ENCODE results near the gene MAD1L1.

Gene MAD1L1

GRCh38 chr7:2210551-2211258, 22.0 kb downstream of the MAD1L1 start:
- DNase-seq (ENCODE audit: low read depth) = no peak
- no peak for TF ChIP-seq CTCF (conservative IDR thresholded peaks at IDR 0.05; ENCODE audit: low read length)
- no peak overlapping the region for H3K4me3 ChIP-seq (ENCODE audit: low read length)

GRCh38 chr7:2209961-2210323, 22.8 kb downstream of the MAD1L1 start:
- no peak for DNase-seq (ENCODE audit: low read depth)
- no peak overlapping the region for H3K4me3 ChIP-seq (ENCODE audit: low read length)
- no peak for TF ChIP-seq CTCF (conservative IDR thresholded peaks at IDR 0.05; ENCODE audit: low read length)

GRCh38 chr7:2209146-2209960, 23.4 kb downstream of the MAD1L1 start:
- peak; percentile 78 for DNase-seq (ENCODE audit: low read depth)
- peak; percentile 87 for TF ChIP-seq CTCF (conservative IDR thresholded peaks at IDR 0.05; ENCODE audit: low read length)
- no peak overlapping the region for H3K4me3 ChIP-seq (ENCODE audit: low read length)

GRCh38 chr7:2208712-2209111, 24.0 kb downstream of the MAD1L1 start:
- DNase-seq (ENCODE audit: low read depth) = no peak
- TF ChIP-seq CTCF (conservative IDR thresholded peaks at IDR 0.05; ENCODE audit: low read length) = no peak
- no peak overlapping the region for H3K4me3 ChIP-seq (ENCODE audit: low read length)

- TF ChIP-seq CTCF (conservative IDR thresholded peaks at IDR 0.05; ENCODE audit: low read length) = no peak
- no peak for DNase-seq (ENCODE audit: low read depth)
- no peak overlapping the region for H3K4me3 ChIP-seq (ENCODE audit: low read length)
Observed at GRCh38 chr7:2205036-2205780, 27.5 kb downstream of the MAD1L1 start.

- H3K4me3 ChIP-seq (ENCODE audit: low read length) = no peak overlapping the region
- DNase-seq (ENCODE audit: low read depth) = no peak
- no peak for TF ChIP-seq CTCF (conservative IDR thresholded peaks at IDR 0.05; ENCODE audit: low read length)
Observed at GRCh38 chr7:2204446-2204845, 28.3 kb downstream of the MAD1L1 start.
